HCT116 (cell line): Measurements from ENCODE around the gene SCAI.
"Not testable (repeated sequence)": the region's sequence is repeated elsewhere in the genome, so short reads cannot be mapped to it uniquely, and the experiment has no call there.

Source experiments
- CTCF ChIP-seq, 3 experiments: fragments of 200-600 bp in 1 of 3; sonication (generic) in 1 of 3; IDR thresholded peaks in 2 of 3; conservative IDR thresholded peaks in 1 of 3; 2 replicates each; pipeline ENCODE4 v1.5.1; 2012 to 2017; ENCODE audit warnings: low read depth in 2 of 3, low read length in 2 of 3, antibody characterized with exemption in 1 of 3, borderline replicate concordance in 1 of 3, control low read depth in 1 of 3, mild to moderate bottlenecking in 1 of 3, mixed read lengths in 1 of 3, mixed run types in 1 of 3, moderate library complexity in 1 of 3; ENCODE audit not compliant: insufficient read depth in 1 of 3
- EZH2 ChIP-seq: fragments of 200-600 bp; sonication (generic); IDR thresholded peaks from 2 replicates; pipeline ENCODE4 v1.6.1; 2017; ENCODE audit warnings: antibody characterized with exemption, mixed run types
- EZH2phosphoT487 ChIP-seq: fragments of 200-600 bp; IDR thresholded peaks from 2 replicates; pipeline ENCODE4 v1.6.1; 2018; ENCODE audit warnings: antibody characterized with exemption, borderline replicate concordance
- FOSL1 ChIP-seq: IDR thresholded peaks from 2 replicates; pipeline ENCODE4 v1.6.1; 2012; ENCODE audit warnings: low read depth
- MAX ChIP-seq: IDR thresholded peaks from 2 replicates; pipeline ENCODE4 v1.6.1; 2012
- POLR2AphosphoS5 ChIP-seq: IDR thresholded peaks from 2 replicates; pipeline ENCODE4 v1.6.1; 2011; ENCODE audit warnings: mild to moderate bottlenecking, low read depth, low read length, moderate library complexity
- REST ChIP-seq: IDR thresholded peaks from 2 replicates; pipeline ENCODE4 v1.6.1; 2012; ENCODE audit warnings: low read depth

- TF ChIP-seq EZH2; POLR2AphosphoS5; FOSL1; CTCF (IDR thresholded peaks at IDR 0.05 in 2 of 3, conservative IDR thresholded peaks at IDR 0.05 in 1 of 3; ENCODE audit: borderline replicate concordance in 1 of 3, insufficient read depth in 1 of 3, low read depth in 2 of 3, low read length in 2 of 3); EZH2phosphoT487; REST; MAX: not testable (repeated sequence)
Measured at GRCh38 chr9:124920394-124920793, 222.9 kb downstream of the SCAI start.
